Stimulated activated CD8-positive, alpha-beta memory T cell treated with anti-CD3 and anti-CD28 coated beads, Interleukin-12 subunit alpha, Interleukin-12 subunit beta, amount 100 ng/mL, for 24 hours (primary cell): ENCODE data around the gene TWF2.
A peak's percentile ranks its signal among the peaks of the same experiment; 100 is the strongest.

Source experiments
- DNase-seq: peaks from one replicate; pipeline ENCODE4 v3.0.0-alpha.2; 2020; ENCODE audit errors: extremely low read depth

The TWF2 gene

GRCh38 chr3:52222319-52223221 is 16.4 kb downstream of the TWF2 start:
- no peak for DNase-seq

- DNase-seq: no peak
Observed at GRCh38 chr3:52221563-52222318, 17.2 kb downstream of the TWF2 start.

DNA sequence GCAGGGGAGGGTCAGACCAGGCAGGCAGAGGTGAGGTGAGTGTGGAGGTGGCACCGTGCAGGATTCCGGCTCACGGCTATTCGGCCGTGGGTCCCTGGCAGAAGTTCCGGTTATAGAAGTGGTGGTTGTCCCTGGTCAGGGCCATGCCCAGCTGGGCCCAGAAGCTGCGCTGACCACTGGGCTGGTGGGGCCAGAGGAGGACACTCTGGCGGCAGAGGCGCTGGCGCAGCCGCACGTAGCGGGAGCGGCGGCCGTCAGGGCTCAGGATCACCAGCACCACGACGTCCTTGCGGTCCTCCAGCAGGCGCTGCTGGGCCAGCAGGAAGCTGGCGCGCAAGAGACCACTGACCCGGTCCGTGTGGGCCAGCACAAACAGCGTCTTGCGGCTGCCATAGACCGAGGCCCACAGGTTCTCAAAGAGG is 17.8 kb downstream of the TWF2 start:
- no peak for DNase-seq

DNA sequence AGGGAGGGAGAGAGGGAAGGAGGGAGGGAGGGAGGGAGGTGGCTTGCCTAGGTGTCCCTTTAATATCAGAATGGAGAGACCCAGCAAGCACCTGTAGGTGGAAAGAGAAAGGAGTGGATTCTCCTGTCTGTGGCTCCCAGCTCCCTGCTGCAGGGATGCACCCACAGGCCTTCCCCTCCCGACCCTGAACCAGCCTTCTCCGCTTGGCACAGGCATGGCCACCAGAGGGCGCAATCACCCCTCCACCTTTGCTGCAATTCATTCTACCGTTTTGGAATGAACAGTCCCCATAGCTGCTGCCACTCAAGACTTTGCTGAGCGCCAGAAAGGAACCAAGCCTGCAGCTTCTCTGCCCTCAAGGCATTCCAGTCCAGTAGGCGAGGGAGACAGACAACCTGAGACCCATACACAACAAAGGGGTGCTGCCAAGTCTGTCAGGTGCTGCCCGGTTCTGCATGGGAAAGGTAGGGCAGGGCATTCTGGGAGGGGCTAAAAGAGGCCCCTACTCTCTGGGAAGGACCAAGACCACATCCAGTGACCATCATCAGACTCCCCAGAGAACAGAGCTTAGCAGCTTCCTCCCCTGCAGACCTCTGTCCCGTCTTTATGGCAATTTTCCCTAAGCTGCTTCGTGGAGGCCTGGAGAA is 18.5 kb downstream of the TWF2 start:
- DNase-seq: peak; percentile 63

- no peak for DNase-seq
Observed at GRCh38 chr3:52218937-52219650, 19.9 kb downstream of the TWF2 start.

DNA sequence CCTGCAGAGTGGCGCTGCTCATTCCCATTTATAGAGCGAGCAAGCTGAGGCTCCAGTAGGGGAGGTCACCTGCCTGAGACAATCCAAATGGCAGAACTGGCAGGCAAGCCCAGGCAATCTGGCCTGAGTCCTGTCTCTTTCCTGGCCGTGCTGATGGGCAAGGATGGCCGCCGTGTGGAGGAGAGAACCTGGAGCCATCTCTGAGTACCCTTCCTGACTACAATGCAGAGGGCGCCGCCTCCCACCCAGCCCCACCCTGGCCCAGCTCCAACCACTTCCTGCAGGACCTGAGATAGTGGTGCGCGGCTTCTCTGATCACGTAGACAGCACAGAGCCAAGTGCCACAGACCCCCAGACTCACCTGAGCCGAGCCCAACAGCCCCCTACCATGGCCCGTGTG is 20.5 kb downstream of the TWF2 start:
- no peak for DNase-seq

GRCh38 chr3:52218026-52218425 is 20.9 kb downstream of the TWF2 start:
- no peak for DNase-seq

DNA sequence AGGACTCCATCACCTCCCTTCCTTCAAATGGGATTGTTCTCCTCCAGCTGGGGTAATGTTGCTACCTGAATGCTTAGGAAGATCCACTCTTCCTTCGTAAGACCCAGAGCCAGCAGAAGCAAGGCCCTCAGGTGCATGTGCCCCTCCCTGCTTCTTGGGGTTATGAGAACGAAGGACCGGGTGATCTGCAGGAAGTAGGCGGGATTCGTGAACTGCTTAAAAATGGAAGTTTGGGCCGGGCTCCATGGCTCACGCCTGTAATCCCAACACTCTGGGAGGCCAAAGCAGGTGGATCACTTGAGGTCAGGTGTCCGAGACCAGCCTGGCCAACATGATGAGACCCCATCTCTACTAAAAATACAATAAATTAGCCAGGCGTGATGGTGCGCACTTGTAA is 21.6 kb downstream of the TWF2 start:
- DNase-seq: no peak

DNA sequence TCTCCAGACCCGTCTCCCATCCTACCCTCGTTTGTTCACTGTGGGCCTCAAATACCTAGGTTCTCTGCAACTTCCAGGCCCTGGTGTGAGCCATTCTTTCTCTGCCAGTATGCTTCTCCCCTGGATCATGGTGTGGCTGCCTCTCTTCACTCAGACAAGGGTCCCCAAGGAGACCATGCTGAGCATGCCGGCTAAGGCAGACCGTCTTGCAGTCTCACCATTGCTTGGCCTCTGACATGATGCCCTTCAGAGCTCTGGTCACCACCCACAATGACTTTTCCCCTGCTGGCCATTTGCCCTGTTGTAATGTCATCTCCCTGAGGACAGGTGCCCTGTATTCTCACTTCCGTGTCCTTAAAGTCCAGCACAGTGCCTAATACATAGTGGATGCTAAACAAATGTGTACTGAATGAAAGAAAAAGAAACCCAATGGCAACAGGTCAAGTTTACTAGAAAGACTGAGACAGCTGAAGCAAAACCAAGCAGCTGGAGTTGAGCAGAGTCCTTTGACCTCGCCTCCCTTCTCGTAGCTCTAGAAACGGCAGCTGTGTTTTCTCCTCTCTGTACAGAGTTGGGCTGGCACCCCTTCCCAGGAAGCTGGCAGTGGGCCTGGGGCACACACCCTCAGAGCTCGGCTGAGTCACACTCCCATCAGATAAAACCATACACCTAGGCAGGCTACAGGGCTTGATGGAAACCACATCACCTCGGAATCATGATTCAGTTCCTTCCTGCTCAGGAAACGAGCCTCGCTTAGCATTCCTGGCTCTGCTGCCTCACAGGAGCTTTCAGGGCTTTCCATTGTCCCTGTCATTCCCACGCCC is 22.2 kb downstream of the TWF2 start:
- DNase-seq: no peak

DNA sequence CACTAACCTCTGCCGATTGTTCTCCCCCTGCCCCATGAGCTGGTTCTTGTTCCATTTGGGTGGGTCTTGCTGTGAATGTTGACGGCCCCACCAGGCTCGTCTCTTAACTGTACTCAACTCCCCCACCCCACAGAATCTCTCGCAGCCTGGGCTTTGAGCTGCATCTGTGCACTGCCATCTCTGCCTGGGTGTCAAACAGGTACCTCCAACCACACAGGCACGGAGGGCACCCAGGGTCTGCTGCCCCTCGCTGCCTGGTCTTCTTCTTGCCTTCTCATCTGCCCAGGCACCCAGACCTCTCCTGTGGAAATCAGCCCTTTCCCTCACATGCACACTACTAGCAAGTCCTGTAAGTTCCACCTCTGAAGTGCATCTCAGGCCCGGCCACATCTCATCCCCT is 23.6 kb downstream of the TWF2 start:
- no peak for DNase-seq

DNA sequence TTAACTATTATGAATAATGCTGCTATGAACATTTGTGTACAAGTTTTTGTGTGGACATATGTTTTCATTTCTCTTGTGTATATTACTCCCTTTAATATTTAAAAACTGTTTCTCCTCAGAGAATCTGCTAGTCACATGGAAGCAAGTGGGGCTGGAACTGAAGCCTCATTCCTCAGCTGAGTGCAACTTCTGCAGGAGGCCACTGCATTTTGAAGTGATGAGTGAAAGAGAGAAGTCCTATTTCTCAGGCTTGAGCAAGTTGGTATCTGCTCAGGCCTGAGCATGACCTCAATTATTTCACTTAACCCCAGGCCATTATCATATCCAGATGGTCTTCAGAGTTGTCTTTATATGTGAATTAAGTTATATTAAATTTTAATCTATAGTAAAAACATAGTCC is 25.1 kb downstream of the TWF2 start:
- DNase-seq: no peak

DNA sequence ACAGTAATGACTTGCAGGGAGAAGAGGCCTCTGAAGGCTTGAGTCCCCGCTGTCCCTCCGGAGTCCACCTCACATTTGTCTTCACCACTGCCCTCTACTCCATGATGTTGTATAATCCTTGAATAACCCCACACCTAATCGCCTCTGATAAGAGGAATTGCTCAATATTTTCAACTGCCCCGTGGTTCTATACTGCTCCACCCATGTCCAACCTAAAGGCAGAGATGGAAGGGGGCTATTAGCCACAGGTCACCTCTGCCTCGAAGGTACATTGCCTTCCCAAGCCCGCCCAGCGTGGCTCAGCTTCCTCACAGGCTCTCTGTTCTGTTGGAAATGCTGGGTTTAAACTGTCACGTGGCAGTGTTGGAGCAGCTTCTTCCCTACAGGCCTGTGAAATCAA is 26.0 kb downstream of the TWF2 start:
- DNase-seq: no peak

DNA sequence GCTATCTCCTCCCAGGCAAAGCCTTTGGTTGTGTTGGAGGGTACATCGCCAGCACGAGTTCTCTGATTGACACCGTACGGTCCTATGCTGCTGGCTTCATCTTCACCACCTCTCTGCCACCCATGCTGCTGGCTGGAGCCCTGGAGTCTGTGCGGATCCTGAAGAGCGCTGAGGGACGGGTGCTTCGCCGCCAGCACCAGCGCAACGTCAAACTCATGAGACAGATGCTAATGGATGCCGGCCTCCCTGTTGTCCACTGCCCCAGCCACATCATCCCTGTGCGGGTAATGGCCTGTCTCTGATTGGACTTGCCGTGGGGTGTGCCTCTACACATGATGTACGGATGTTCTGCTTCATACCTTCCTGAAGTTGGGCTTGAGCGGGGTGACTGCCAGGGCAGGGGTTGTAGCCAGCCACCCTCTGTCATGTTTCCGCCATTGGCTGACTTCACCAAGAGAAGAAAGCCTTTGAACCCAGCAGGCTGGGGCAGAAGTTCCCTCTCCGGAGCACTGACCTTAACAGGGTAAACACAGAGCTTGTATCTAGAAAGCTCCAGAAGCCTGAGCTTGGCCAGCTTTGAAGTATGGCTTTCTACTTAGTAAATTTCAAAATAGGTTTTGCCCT is 27.6 kb downstream of the TWF2 start:
- DNase-seq: no peak

GRCh38 chr3:52210550-52211046 is 28.4 kb downstream of the TWF2 start:
- no peak for DNase-seq

GRCh38 chr3:52210037-52210436 is 28.9 kb downstream of the TWF2 start:
- no peak for DNase-seq

- no peak for DNase-seq
Observed at GRCh38 chr3:52208556-52208955, 30.4 kb downstream of the TWF2 start.

DNA sequence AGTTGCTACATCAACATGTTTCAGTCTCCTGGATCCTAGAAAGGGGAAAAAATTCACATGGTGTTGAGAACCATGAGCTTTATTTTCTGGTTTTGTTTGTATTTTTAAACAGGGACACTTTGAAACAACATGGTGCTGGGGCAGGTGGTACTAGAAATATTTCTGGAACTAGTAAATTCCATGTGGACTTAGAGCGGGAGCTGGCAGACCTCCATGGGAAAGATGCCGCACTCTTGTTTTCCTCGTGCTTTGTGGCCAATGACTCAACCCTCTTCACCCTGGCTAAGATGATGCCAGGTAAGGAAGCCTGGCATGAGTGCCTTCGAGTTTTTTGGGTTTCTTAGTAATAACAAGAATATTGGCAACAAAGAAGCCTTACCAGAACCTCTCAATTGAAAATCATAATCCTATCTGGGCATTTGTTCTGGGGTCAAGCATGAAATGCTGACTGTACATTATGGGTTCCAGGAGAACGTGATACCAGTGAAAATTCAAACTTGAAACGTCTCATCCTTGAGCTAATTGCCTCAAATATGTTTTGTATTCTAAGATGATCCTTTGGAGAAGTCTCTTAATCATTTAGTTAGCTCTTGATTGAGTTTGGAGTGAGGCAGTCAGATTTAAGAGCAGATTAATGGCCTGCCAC is 33.1 kb downstream of the TWF2 start:
- no peak for DNase-seq

DNA sequence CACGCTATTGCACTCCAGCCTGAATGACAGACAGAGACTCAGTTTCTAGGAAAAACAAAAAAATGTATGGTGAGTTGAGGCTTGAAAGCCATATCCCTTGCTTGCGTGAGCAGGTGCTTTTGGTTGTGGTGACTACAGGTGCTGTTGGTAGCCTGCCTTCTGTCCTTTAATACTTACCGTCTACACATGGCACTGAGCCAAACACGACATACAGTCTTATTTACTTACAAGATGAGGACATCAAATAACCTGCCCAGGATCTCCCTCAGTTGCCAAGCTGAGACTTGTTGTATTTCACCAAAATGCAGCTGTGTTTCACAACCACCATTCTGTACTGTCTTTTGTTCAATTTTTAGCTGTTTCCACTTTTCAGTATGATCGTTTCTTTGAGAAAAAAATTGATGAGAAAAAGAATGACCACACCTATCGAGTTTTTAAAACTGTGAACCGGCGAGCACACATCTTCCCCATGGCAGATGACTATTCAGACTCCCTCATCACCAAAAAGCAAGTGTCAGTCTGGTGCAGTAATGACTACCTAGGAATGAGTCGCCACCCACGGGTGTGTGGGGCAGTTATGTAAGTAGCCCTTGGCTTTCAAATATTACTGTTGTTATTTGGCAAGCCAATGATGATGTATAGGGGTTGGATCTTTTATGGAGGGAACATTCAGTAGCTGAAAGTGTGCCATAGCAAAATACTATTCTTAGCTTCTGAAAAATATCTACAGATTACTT is 34.5 kb downstream of the TWF2 start:
- no peak for DNase-seq

DNA sequence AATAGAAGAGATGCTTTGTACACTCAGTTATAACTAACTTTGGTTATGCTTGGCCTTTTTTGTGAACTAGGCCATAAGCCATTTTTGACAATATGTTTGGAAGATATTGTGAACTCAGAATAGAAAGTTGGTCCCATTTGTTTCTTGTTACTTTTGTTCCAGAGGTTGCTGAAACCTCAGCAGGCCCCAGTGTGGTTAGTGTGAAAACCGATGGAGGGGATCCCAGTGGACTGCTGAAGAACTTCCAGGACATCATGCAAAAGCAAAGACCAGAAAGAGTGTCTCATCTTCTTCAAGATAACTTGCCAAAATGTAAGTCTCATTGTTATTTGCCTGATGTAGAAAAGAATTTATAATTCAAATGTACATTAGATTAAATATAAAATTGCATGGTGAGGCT is 35.3 kb downstream of the TWF2 start:
- no peak for DNase-seq
